ENCODE results near the gene SELENOK. TPM values are rescaled to one million over a fixed set of nuclear protein-coding genes. Genes with fewer than 3 reads are reported as not detected.

Gene SELENOK
- polyA plus RNA-seq, 4 donors, result 56.4 to 115 (median 70.8) TPM

DNA sequence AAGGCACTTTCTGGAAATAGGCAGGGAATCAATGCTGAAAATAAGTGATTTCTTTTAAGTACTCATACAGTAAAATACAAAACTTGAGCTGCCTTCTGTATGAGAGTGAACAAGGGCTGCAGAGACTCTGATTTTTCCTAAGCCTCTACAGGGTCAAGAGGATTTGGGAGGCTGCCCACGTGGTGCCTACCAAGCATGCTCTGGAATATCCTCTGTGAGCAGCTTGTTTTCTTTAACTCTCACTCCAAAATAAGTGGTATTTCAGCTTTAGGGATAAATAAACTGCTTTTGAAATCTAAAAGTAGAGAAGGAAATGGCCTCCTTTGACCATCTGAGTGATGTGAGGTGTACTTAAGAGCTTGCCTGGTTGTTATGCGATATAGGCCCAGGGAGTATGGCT, 8.1 kb upstream of the SELENOK start:
- Histone ChIP-seq H3K4me1 (ENCODE audit: control insufficient read depth in 3 of 3, insufficient read depth in 2 of 3, low read depth in 1 of 3, low read length in 2 of 3) (no peaks in the 10 kb centered on the region), H3K27me3 (ENCODE audit: control insufficient read depth in 3 of 3, insufficient read depth in 3 of 3, low read length in 3 of 3) (peaks cover 0 to 4% (median 3%) of the 10 kb centered on the region in 3 donors), H3K9me3 (ENCODE audit: control insufficient read depth in 2 of 2, insufficient read depth in 1 of 2, low read depth in 1 of 2, low read length in 1 of 2) (no peaks in the 10 kb centered on the region), H3K4me3 (ENCODE audit: low read depth in 1 of 3, low read length in 3 of 3) (no peak overlapping the region), H3K27ac (ENCODE audit: low read depth in 1 of 3, low read length in 2 of 3) (no peak overlapping the region), H3K36me3 (ENCODE audit: control insufficient read depth in 3 of 3, insufficient read depth in 2 of 3, low read depth in 1 of 3, low read length in 3 of 3) (no peaks in the 10 kb centered on the region)
- DNase-seq (no peak), FAIRE-seq (no peak)
- 69 to 72% (median 71%) methylated on average over 2 of the region's 2 CpGs for WGBS, 3 donors

DNA sequence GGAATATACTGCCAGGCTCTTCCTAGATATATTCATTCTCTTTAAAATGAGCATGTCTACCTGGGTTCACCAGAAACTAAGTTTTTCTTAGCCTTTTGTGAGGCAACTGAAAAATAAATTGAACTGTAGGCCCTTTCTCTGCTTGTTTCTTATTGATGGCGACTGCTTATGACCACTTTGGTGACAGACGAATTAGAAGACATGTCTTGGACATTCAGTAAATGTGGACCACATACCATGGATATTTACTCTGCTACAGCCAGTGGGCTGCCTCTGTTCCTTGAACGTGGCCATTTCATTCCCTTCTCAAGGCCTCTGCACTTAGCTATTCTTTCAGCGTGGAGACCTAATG, 603 bp upstream of the SELENOK start:
- H3K27ac ChIP-seq (ENCODE audit: low read depth in 1 of 3, low read length in 2 of 3), result peak overlapping the region; percentile 79 to 99 (median 99)
- H3K9me3 ChIP-seq (ENCODE audit: control insufficient read depth in 2 of 2, insufficient read depth in 1 of 2, low read depth in 1 of 2, low read length in 1 of 2), result no peaks in the 10 kb centered on the region
- peak overlapping the region in 2 of 3 donors; percentile 35 to 92 for H3K4me3 ChIP-seq (ENCODE audit: low read depth in 1 of 3, low read length in 3 of 3)
- peak in 1 of 2 donors; percentile 9 for DNase-seq
- H3K27me3 ChIP-seq (ENCODE audit: control insufficient read depth in 3 of 3, insufficient read depth in 3 of 3, low read length in 3 of 3), result no peaks in the 10 kb centered on the region
- 50 to 73% (median 59%) methylated on average over 4 of the region's 4 CpGs for WGBS, 3 donors
- FAIRE-seq, result no peak
- no peaks in the 10 kb centered on the region for H3K36me3 ChIP-seq (ENCODE audit: control insufficient read depth in 3 of 3, insufficient read depth in 2 of 3, low read depth in 1 of 3, low read length in 3 of 3)
- H3K4me1 ChIP-seq (ENCODE audit: control insufficient read depth in 3 of 3, insufficient read depth in 2 of 3, low read depth in 1 of 3, low read length in 2 of 3), result peaks cover 2 to 14% (median 12%) of the 10 kb centered on the region in 3 donors

DNA sequence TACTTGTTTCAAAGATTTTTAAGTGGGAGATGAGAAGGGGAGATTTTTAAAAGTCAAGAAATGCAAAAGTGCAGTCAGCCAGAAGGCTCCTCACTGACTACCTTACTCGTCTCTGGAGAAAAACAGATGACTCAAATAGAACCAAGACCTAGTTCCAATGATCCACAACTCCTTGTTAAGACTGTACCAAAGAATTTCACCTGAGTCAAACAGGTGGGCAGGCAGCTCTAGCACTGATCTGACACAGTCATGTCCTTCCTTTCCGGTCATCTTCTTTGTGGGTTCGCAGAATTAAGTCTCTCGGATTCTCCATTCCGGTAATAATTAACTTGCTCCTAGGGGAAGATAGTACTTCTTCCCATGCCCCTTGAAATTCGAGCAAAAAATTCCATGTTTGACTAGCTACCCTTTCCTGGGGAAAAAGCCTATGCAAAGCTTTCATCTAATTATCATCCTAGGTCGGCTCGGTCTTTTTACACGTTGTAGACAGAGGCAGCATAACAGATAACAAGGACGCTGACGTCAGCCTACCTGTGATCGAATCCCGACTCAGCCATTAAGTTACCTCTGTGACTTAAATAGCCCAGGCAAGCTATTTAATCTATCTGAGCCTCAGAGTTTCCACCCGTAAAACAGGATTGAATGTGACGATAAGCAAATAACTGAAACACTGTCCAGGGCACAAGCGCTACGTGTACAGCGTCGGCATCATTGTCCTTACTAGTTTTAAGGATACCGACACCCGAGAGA, 758 bp downstream of the SELENOK start:
- Histone ChIP-seq H3K27me3 (ENCODE audit: control insufficient read depth in 3 of 3, insufficient read depth in 3 of 3, low read length in 3 of 3) (no peaks in the 10 kb centered on the region), H3K4me3 (ENCODE audit: low read depth in 1 of 3, low read length in 3 of 3) (peak overlapping the region; percentile 83 to 92 (median 87)), H3K4me1 (ENCODE audit: control insufficient read depth in 3 of 3, insufficient read depth in 2 of 3, low read depth in 1 of 3, low read length in 2 of 3) (peaks cover 2 to 14% (median 12%) of the 10 kb centered on the region in 3 donors), H3K9me3 (ENCODE audit: control insufficient read depth in 2 of 2, insufficient read depth in 1 of 2, low read depth in 1 of 2, low read length in 1 of 2) (no peaks in the 10 kb centered on the region), H3K27ac (ENCODE audit: low read depth in 1 of 3, low read length in 2 of 3) (peak overlapping the region; percentile 97 to 99 (median 99)), H3K36me3 (ENCODE audit: control insufficient read depth in 3 of 3, insufficient read depth in 2 of 3, low read depth in 1 of 3, low read length in 3 of 3) (peaks cover 0 to 5% (median 2%) of the 10 kb centered on the region in 3 donors)
- FAIRE-seq (no peak), DNase-seq (peak; percentile 81 to 87)
- WGBS, 3 donors, result 2 to 4% (median 4%) methylated on average over 21 of the region's 21 CpGs

DNA sequence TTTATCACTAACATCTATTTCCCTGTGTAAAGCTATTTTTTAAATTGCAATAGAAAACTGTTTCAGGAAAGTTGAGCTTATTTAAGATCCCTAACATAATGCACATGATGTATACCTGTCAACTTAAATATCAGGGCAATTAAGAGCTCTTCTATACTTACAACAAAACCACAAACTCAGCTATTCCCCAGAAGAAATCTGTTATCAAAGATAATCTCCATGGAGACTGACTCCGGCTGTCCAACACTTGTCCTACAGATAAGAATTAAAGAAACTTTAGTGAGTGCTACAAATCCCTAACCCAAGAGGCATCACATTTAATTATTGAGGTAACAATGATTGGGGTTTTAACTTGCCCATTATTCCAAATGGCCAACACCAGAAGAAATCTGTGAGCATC, 3.4 kb downstream of the SELENOK start:
- 30 to 69% (median 48%) methylated on average over 1 of the region's 1 CpG for WGBS, 3 donors
- FAIRE-seq (no peak), DNase-seq (no peak)
- Histone ChIP-seq H3K36me3 (ENCODE audit: control insufficient read depth in 3 of 3, insufficient read depth in 2 of 3, low read depth in 1 of 3, low read length in 3 of 3) (peaks cover 4 to 13% (median 9%) of the 10 kb centered on the region in 3 donors), H3K4me1 (ENCODE audit: control insufficient read depth in 3 of 3, insufficient read depth in 2 of 3, low read depth in 1 of 3, low read length in 2 of 3) (peaks cover 2 to 14% (median 12%) of the 10 kb centered on the region in 3 donors), H3K9me3 (ENCODE audit: control insufficient read depth in 2 of 2, insufficient read depth in 1 of 2, low read depth in 1 of 2, low read length in 1 of 2) (no peaks in the 10 kb centered on the region), H3K27me3 (ENCODE audit: control insufficient read depth in 3 of 3, insufficient read depth in 3 of 3, low read length in 3 of 3) (no peaks in the 10 kb centered on the region), H3K27ac (ENCODE audit: low read depth in 1 of 3, low read length in 2 of 3) (no peak overlapping the region), H3K4me3 (ENCODE audit: low read depth in 1 of 3, low read length in 3 of 3) (no peak overlapping the region)

DNA sequence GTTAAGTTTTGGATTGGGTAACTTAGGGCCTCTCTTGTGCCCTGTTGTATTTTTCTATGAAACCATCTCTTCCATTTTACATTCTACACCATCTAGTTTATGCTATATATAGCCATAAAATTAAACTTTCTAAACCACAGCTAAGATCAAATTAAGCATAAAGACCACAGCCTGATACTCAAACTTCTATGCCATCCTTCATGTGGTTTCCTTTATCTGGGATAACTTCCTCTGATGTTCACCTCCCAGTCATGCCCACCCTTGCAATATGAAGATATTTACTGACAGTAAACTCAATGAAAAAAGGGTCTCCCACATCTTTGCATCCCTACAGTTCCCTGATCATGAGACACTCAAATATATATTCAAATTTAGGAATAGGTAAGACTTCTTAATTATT, 4.2 kb downstream of the SELENOK start:
- Histone ChIP-seq H3K27me3 (ENCODE audit: control insufficient read depth in 3 of 3, insufficient read depth in 3 of 3, low read length in 3 of 3) (no peaks in the 10 kb centered on the region), H3K4me1 (ENCODE audit: control insufficient read depth in 3 of 3, insufficient read depth in 2 of 3, low read depth in 1 of 3, low read length in 2 of 3) (peaks cover 2 to 15% (median 12%) of the 10 kb centered on the region in 3 donors), H3K27ac (ENCODE audit: low read depth in 1 of 3, low read length in 2 of 3) (no peak overlapping the region), H3K9me3 (ENCODE audit: control insufficient read depth in 2 of 2, insufficient read depth in 1 of 2, low read depth in 1 of 2, low read length in 1 of 2) (no peaks in the 10 kb centered on the region), H3K4me3 (ENCODE audit: low read depth in 1 of 3, low read length in 3 of 3) (no peak overlapping the region), H3K36me3 (ENCODE audit: control insufficient read depth in 3 of 3, insufficient read depth in 2 of 3, low read depth in 1 of 3, low read length in 3 of 3) (peaks cover 4 to 13% (median 9%) of the 10 kb centered on the region in 3 donors)
- DNase-seq, result no peak
- no peak for FAIRE-seq

DNA sequence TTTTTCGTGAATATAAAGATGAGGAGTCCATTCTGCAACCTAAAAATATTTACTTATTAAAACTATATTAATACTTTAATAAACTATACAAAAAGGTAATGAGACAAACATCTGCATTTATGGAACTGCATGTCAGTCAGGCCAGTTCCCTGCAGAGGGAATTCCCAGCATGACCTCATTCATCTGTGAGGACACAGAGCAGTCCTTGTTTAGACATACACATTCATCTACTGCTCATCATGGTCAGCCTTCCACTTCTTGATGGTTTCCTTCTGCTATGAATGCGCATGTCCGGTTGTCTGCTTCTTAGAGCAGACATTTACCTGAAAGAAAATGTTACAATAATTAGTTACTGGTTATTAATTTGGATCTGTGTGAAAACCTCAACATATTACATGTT, 6.4 kb downstream of the SELENOK start:
- peaks cover 2 to 17% (median 12%) of the 10 kb centered on the region in 3 donors for H3K4me1 ChIP-seq (ENCODE audit: control insufficient read depth in 3 of 3, insufficient read depth in 2 of 3, low read depth in 1 of 3, low read length in 2 of 3)
- H3K9me3 ChIP-seq (ENCODE audit: control insufficient read depth in 2 of 2, insufficient read depth in 1 of 2, low read depth in 1 of 2, low read length in 1 of 2), result no peaks in the 10 kb centered on the region
- FAIRE-seq, result no peak
- no peak overlapping the region for H3K4me3 ChIP-seq (ENCODE audit: low read depth in 1 of 3, low read length in 3 of 3)
- DNase-seq, result no peak
- WGBS, 3 donors, result 87 to 92% (median 90%) methylated on average over 3 of the region's 3 CpGs
- H3K27ac ChIP-seq (ENCODE audit: low read depth in 1 of 3, low read length in 2 of 3), result no peak overlapping the region
- peaks cover 4 to 13% (median 11%) of the 10 kb centered on the region in 3 donors for H3K36me3 ChIP-seq (ENCODE audit: control insufficient read depth in 3 of 3, insufficient read depth in 2 of 3, low read depth in 1 of 3, low read length in 3 of 3)
- H3K27me3 ChIP-seq (ENCODE audit: control insufficient read depth in 3 of 3, insufficient read depth in 3 of 3, low read length in 3 of 3), result no peaks in the 10 kb centered on the region

DNA sequence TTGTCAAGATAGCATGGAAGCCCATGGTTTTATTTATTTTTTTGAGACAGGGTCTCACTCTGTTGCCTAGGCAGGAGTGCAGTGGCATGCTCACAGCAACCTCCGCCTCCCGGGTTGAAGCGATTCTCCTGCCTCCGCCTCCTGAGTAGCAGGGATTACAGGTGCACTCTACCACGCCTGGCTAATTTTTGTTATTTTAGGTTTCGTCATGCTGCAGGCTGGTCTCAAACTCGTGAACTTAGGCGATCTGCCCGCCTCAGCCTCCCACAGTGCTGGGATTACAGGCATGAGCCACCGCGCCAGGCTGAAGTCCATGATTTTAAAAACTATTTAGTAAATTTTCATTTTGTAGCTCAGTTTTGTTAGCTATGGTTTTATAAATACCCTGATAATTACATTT, 7.0 kb downstream of the SELENOK start:
- DNase-seq (no peak), FAIRE-seq (no peak)
- Histone ChIP-seq H3K36me3 (ENCODE audit: control insufficient read depth in 3 of 3, insufficient read depth in 2 of 3, low read depth in 1 of 3, low read length in 3 of 3) (peaks cover 6 to 14% (median 13%) of the 10 kb centered on the region in 3 donors), H3K27me3 (ENCODE audit: control insufficient read depth in 3 of 3, insufficient read depth in 3 of 3, low read length in 3 of 3) (no peaks in the 10 kb centered on the region), H3K9me3 (ENCODE audit: control insufficient read depth in 2 of 2, insufficient read depth in 1 of 2, low read depth in 1 of 2, low read length in 1 of 2) (no peaks in the 10 kb centered on the region), H3K27ac (ENCODE audit: low read depth in 1 of 3, low read length in 2 of 3) (no peak overlapping the region), H3K4me3 (ENCODE audit: low read depth in 1 of 3, low read length in 3 of 3) (no peak overlapping the region), H3K4me1 (ENCODE audit: control insufficient read depth in 3 of 3, insufficient read depth in 2 of 3, low read depth in 1 of 3, low read length in 2 of 3) (peaks cover 0 to 13% (median 8%) of the 10 kb centered on the region in 3 donors)
- 96 to 98% (median 98%) methylated on average over 11 of the region's 11 CpGs for WGBS, 3 donors

DNA sequence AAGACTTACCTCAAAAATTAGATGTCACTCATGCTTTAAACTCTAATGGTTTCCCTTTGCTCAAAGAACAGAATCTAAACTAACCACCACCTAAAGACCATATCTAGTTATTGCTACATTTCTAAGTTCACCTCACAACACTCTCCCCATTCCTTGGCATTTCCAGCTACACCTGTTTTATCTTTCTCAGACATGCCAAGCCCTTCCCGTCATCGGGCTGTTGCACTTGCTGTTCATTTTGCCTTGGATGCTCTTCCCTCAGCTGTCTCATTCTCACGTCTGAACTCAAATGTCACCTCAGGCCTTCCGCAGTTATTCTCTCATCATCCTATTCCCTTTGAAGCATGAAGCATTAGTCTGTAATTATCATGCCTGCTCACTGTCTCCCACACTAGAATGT, 8.7 kb downstream of the SELENOK start:
- H3K9me3 ChIP-seq (ENCODE audit: control insufficient read depth in 2 of 2, insufficient read depth in 1 of 2, low read depth in 1 of 2, low read length in 1 of 2), result no peaks in the 10 kb centered on the region
- WGBS, 3 donors, result 72 to 88% (median 87%) methylated on average over 4 of the region's 4 CpGs
- peaks cover 0 to 9% (median 8%) of the 10 kb centered on the region in 3 donors for H3K4me1 ChIP-seq (ENCODE audit: control insufficient read depth in 3 of 3, insufficient read depth in 2 of 3, low read depth in 1 of 3, low read length in 2 of 3)
- DNase-seq (no peak), FAIRE-seq (no peak)
- H3K27me3 ChIP-seq (ENCODE audit: control insufficient read depth in 3 of 3, insufficient read depth in 3 of 3, low read length in 3 of 3), result no peaks in the 10 kb centered on the region
- H3K36me3 ChIP-seq (ENCODE audit: control insufficient read depth in 3 of 3, insufficient read depth in 2 of 3, low read depth in 1 of 3, low read length in 3 of 3), result peaks cover 10 to 17% (median 16%) of the 10 kb centered on the region in 3 donors
- H3K4me3 ChIP-seq (ENCODE audit: low read depth in 1 of 3, low read length in 3 of 3), result no peak overlapping the region
- no peak overlapping the region for H3K27ac ChIP-seq (ENCODE audit: low read depth in 1 of 3, low read length in 2 of 3)

All from small intestine (tissue), 7 donors.